CD8-positive, alpha-beta memory T cell (primary cell): ENCODE results near the gene SRRT. TPM values are rescaled to one million over a fixed set of nuclear protein-coding genes. Genes with fewer than 3 reads are reported as not detected.
A peak's percentile ranks its signal among the peaks of the same experiment; 100 is the strongest.
"Not testable (repeated sequence)": the region's sequence is repeated elsewhere in the genome, so short reads cannot be mapped to it uniquely, and the experiment has no call there.

Source experiments
- CTCF ChIA-PET: fragments of 350-600 bp; sonication (Branson Sonifier 250); formaldehyde crosslinking; loops from one replicate; lab custom pipeline; 2021; ENCODE audit warnings: antibody characterized with exemption; lab: Charles Lee
- POLR2A ChIA-PET: fragments of 350-600 bp; sonication (Branson Sonifier 250); formaldehyde crosslinking; loops from one replicate; lab custom pipeline; 2021; ENCODE audit warnings: antibody characterized with exemption; lab: Charles Lee
- DNase-seq, 5 donors: peaks; one replicate each; pipeline versions ENCODE4 v3.0.0 to v3.0.0-alpha.2; 2020 to 2022; ENCODE audit warnings: mixed read lengths in 1 of 5
- H3K27ac ChIP-seq: one replicate; pipeline ENCODE4 v1.7.0; 2013; ENCODE audit warnings: low read depth, mild to moderate bottlenecking, low read length, moderate library complexity
- H3K27me3 ChIP-seq: 2 replicates; pipeline ENCODE4 v1.7.0; 2013; ENCODE audit warnings: low read length, mild to moderate bottlenecking; ENCODE audit not compliant: insufficient read depth, poor library complexity, severe bottlenecking
- H3K36me3 ChIP-seq: 2 replicates; pipeline ENCODE4 v1.7.0; 2013; ENCODE audit warnings: mild to moderate bottlenecking, low read length, moderate library complexity; ENCODE audit not compliant: insufficient read depth
- H3K4me1 ChIP-seq: 2 replicates; pipeline ENCODE4 v1.7.0; 2013; ENCODE audit warnings: mild to moderate bottlenecking, low read length, moderate library complexity; ENCODE audit not compliant: insufficient read depth
- H3K4me3 ChIP-seq: 2 replicates; pipeline ENCODE4 v1.7.0; 2013; ENCODE audit warnings: mild to moderate bottlenecking, low read length
- H3K9me3 ChIP-seq: 2 replicates; pipeline ENCODE4 v1.7.0; 2013; ENCODE audit warnings: mild to moderate bottlenecking, low read length
- H3K27ac Mint-ChIP-seq, 8 donors: one replicate each; pipeline ENCODE4 v1.8.0; 2020 to 2021; ENCODE audit warnings: mixed read lengths in 8 of 8, mild to moderate bottlenecking in 6 of 8, inconsistent platforms in 3 of 8, moderate library complexity in 3 of 8
- H3K27me3 Mint-ChIP-seq, 2 donors: one replicate each; pipeline ENCODE4 v1.8.0; 2020 to 2021; ENCODE audit warnings: mixed read lengths in 2 of 2, mild to moderate bottlenecking in 1 of 2, moderate library complexity in 1 of 2
- H3K36me3 Mint-ChIP-seq, 3 donors: one replicate each; pipeline ENCODE4 v1.8.0; 2020 to 2021; ENCODE audit warnings: mixed read lengths in 3 of 3, inconsistent platforms in 1 of 3, mild to moderate bottlenecking in 1 of 3
- H3K4me1 Mint-ChIP-seq, 3 donors: one replicate each; pipeline ENCODE4 v1.8.0; 2020 to 2021; ENCODE audit warnings: mixed read lengths in 3 of 3, inconsistent platforms in 1 of 3, mild to moderate bottlenecking in 1 of 3
- H3K4me3 Mint-ChIP-seq, 7 donors: one replicate each; pipeline ENCODE4 v1.8.0; 2020 to 2021; ENCODE audit warnings: mixed read lengths in 7 of 7, mild to moderate bottlenecking in 6 of 7, moderate library complexity in 4 of 7, inconsistent platforms in 2 of 7
- H3K9me3 Mint-ChIP-seq, 5 donors: one replicate each; pipeline ENCODE4 v1.8.0; 2020 to 2022; ENCODE audit warnings: mixed read lengths in 5 of 5, mild to moderate bottlenecking in 3 of 5, moderate library complexity in 2 of 5, inconsistent platforms in 1 of 5
- polyA plus RNA-seq: library from polyadenylated mRNA; unstranded; fragments of 300-500 nt; fragmentation: Illumina TruSeq; gene quantifications from one replicate; pipeline ENCODE4 v1.2.3, GENCODE V29; 2021
- total RNA-seq, 2 experiments: library from RNA; stranded (reverse); gene quantifications; one replicate each; pipeline ENCODE4 v1.2.3, GENCODE V29; 2021

SRRT gene
- total and polyA plus RNA-seq, 3 experiments from 2014 or later, result 90.7 to 290 (median 285) TPM

DNA sequence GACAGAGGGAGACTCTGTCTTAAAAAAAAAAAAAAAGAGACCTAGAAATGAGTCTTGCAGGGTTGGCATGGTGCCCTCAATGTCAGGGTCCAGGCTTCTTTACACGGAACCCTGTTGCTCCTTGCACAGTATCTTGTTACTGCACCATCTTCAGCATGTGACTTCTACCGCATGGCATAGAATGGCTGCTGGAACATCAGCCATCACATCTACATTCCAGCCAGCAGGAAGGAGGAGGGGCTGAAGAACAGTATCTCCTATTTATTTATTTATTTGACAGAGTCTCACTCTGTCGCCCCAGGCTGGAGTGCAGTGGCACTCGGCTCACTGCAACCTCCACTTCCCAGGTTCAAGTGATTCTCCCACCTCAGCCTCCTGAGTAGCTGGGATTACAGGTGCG, 24.5 kb downstream of the SRRT start:
- ChIA-PET CTCF (interaction anchor here (1.3 to 2.6 kb wide), 2 partner anchors 159 kb away, joined by 4 to 13 read pairs; no protein-coding TSS in a partner anchor), POLR2A (no interaction called here)
- peaks cover 15% of the 10 kb centered on the region for H3K4me1 ChIP-seq
- no peaks in the 10 kb centered on the region for H3K9me3 ChIP-seq
- no peak for DNase-seq
- no peaks in the 10 kb centered on the region for H3K36me3 ChIP-seq
- H3K4me3 Mint-ChIP-seq, result peak overlapping the region in 1 of 7 donors; percentile 54
- H3K4me1 Mint-ChIP-seq, result peaks cover 7 to 15% (median 8%) of the 10 kb centered on the region in 3 donors
- H3K36me3 Mint-ChIP-seq, result no peaks in the 10 kb centered on the region
- peaks cover 23% of the 10 kb centered on the region for H3K27me3 ChIP-seq
- peaks cover 25 to 36% of the 10 kb centered on the region in 2 donors for H3K27me3 Mint-ChIP-seq
- H3K9me3 Mint-ChIP-seq, result no peaks in the 10 kb centered on the region
- no peak overlapping the region for H3K4me3 ChIP-seq
- peak overlapping the region in 1 of 8 donors; percentile 65 for H3K27ac Mint-ChIP-seq
- no peak overlapping the region for H3K27ac ChIP-seq

DNA sequence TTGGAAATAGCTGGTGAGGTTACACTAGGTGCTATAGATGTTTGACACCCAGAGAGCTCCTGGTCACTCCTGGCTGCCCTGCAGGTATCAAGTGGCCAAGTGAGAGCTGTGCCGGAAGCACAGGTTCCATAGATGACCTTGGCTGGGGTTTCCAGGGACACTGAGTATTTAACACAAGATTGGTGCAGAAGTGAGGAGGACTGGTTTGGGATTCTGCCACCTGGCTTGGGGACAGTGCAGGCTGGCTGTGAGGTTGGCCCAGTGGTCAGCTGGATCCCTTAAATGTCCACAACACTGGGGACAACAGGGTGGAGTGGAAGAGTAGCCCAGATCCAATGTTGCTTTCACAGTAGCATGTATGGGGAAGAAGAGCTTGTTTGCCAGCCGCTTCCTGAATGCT, 26.1 kb downstream of the SRRT start:
- POLR2A ChIA-PET, result no interaction called here
- H3K27ac Mint-ChIP-seq, result no peak overlapping the region
- H3K4me1 ChIP-seq, result peaks cover 6% of the 10 kb centered on the region
- H3K4me3 ChIP-seq, result no peak overlapping the region
- no peaks in the 10 kb centered on the region for H3K9me3 ChIP-seq
- no peak overlapping the region for H3K4me3 Mint-ChIP-seq
- H3K27ac ChIP-seq, result no peak overlapping the region
- peaks cover 16% of the 10 kb centered on the region for H3K27me3 ChIP-seq
- no peaks in the 10 kb centered on the region for H3K9me3 Mint-ChIP-seq
- DNase-seq, result no peak
- peaks cover 4 to 12% (median 6%) of the 10 kb centered on the region in 3 donors for H3K4me1 Mint-ChIP-seq
- no peaks in the 10 kb centered on the region for H3K36me3 ChIP-seq
- no peaks in the 10 kb centered on the region for H3K36me3 Mint-ChIP-seq
- CTCF ChIA-PET, result interaction anchor here (0.7 to 1.3 kb wide), 3 partner anchors 11 to 158 kb away, joined by 3 to 4 read pairs (median 3); no protein-coding TSS in a partner anchor
- peaks cover 24 to 34% of the 10 kb centered on the region in 2 donors for H3K27me3 Mint-ChIP-seq

- Histone ChIP-seq H3K27me3 (peaks cover 9% of the 10 kb centered on the region), H3K4me3 (no peak overlapping the region), H3K4me1 (no peaks in the 10 kb centered on the region), H3K36me3 (no peaks in the 10 kb centered on the region), H3K9me3 (no peaks in the 10 kb centered on the region), H3K27ac (no peak overlapping the region)
- Mint-ChIP-seq H3K9me3 (no peaks in the 10 kb centered on the region), H3K4me3 (no peak overlapping the region), H3K27me3 (peaks cover 20 to 29% of the 10 kb centered on the region in 2 donors), H3K36me3 (no peaks in the 10 kb centered on the region), H3K27ac (no peak overlapping the region), H3K4me1 (peaks cover 0 to 7% (median 1%) of the 10 kb centered on the region in 3 donors)
- ChIA-PET POLR2A (no interaction called here), CTCF (no interaction called here)
- no peak for DNase-seq
Observed at GRCh38 chr7:100901921-100902332, 27.0 kb downstream of the SRRT start.

DNA sequence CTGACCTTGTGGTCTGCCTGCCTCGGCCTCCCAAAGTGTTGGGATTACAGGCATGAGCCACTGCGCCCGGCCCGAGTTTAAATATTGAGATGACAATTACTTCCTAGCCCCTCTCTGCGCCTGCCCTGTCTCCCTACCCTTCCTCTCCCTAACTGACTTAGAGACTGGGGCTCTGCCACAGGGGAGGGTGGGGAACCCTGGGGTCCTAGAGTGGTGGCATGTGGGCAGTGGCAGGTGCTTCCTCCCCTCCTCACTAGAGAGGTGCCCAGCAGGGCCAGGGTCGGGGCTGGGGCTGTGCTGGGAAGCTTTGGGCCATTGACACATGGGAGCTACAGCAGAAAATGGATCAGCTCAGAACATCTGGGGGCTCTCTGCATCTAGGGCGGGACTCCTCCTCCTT, 27.7 kb downstream of the SRRT start:
- DNase-seq, result no peak
- H3K9me3 ChIP-seq, result no peaks in the 10 kb centered on the region
- H3K36me3 ChIP-seq, result no peaks in the 10 kb centered on the region
- H3K36me3 Mint-ChIP-seq, result no peaks in the 10 kb centered on the region
- H3K27me3 Mint-ChIP-seq, result peaks cover 16 to 23% of the 10 kb centered on the region in 2 donors
- ChIA-PET POLR2A (interaction anchor here (0.6 kb wide), 1 partner anchor 955 kb away, joined by 5 read pairs; no protein-coding TSS in a partner anchor), CTCF (interaction anchor here (0.7 kb wide), 1 partner anchor 240 kb away, joined by 3 read pairs; no protein-coding TSS in a partner anchor)
- H3K9me3 Mint-ChIP-seq, result no peaks in the 10 kb centered on the region
- no peaks in the 10 kb centered on the region for H3K4me1 ChIP-seq
- H3K27ac ChIP-seq, result no peak overlapping the region
- peaks cover 0 to 3% (median 0%) of the 10 kb centered on the region in 3 donors for H3K4me1 Mint-ChIP-seq
- no peak overlapping the region for H3K4me3 Mint-ChIP-seq
- no peak overlapping the region for H3K27ac Mint-ChIP-seq
- H3K4me3 ChIP-seq, result no peak overlapping the region
- H3K27me3 ChIP-seq, result peaks cover 4% of the 10 kb centered on the region

DNA sequence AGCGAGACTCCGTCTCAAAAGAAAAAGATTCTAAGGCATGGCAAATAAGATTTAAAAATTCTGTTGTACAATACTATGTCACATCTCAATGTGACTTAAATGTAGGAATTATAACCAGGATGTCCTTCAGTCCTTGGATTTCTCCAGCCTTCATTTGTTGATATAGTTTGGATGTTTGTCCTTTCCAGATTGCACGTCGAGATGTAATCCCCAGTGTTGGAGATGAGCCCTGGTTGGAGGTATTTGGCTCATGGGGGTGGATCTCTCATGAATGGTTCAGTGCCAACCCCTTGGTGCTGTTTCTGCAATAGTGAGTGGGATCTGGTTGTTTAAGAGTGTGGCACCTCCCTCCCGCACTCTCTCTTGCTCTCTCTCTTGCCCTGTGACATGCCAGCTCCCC, 33.6 kb downstream of the SRRT start:
- Mint-ChIP-seq H3K27me3 (peaks cover 14 to 22% of the 10 kb centered on the region in 2 donors), H3K27ac (no peak overlapping the region), H3K9me3 (peaks cover 0 to 5% (median 0%) of the 10 kb centered on the region in 5 donors), H3K4me1 (no peaks in the 10 kb centered on the region), H3K4me3 (no peak overlapping the region), H3K36me3 (no peaks in the 10 kb centered on the region)
- H3K9me3 ChIP-seq, result no peaks in the 10 kb centered on the region
- no peaks in the 10 kb centered on the region for H3K36me3 ChIP-seq
- ChIA-PET POLR2A (no interaction called here), CTCF (no interaction called here)
- H3K4me3 ChIP-seq, result no peak overlapping the region
- H3K27ac ChIP-seq, result no peak overlapping the region
- no peaks in the 10 kb centered on the region for H3K27me3 ChIP-seq
- no peaks in the 10 kb centered on the region for H3K4me1 ChIP-seq
- no peak for DNase-seq

DNA sequence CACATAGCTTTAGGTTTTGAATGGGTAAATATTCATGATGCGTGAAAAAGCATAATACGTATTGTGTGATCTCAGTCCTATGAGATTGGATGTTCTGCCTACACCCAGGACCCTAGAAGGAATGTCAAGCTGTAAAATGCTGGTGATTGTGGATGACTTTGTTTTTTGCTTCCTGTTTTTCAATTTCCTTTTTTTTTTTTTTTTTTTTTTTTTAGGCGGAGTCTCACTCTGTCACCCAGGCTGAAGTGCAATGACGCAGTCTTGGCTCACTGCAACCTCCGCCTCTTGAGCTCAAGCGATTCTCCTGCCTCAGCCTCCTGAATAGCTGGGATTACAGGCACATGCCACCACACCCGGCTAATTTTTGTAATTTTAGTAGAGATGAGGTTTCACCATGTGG, 35.5 kb downstream of the SRRT start:
- H3K27me3 ChIP-seq, H3K36me3 ChIP-seq, H3K4me1 ChIP-seq, H3K4me3 ChIP-seq, H3K9me3 Mint-ChIP-seq, H3K4me1 Mint-ChIP-seq, H3K9me3 ChIP-seq, DNase-seq, H3K36me3 Mint-ChIP-seq, H3K27ac ChIP-seq, H3K27ac Mint-ChIP-seq, H3K4me3 Mint-ChIP-seq: not testable (repeated sequence)
- ChIA-PET CTCF (interaction anchor here (1.2 kb wide), 1 partner anchor 148 kb away, joined by 3 read pairs; no protein-coding TSS in a partner anchor), POLR2A (interaction anchor here (0.6 kb wide), 1 partner anchor 176 kb away, joined by 4 read pairs; no protein-coding TSS in a partner anchor)
- peaks cover 14 to 29% of the 10 kb centered on the region in 2 donors for H3K27me3 Mint-ChIP-seq

DNA sequence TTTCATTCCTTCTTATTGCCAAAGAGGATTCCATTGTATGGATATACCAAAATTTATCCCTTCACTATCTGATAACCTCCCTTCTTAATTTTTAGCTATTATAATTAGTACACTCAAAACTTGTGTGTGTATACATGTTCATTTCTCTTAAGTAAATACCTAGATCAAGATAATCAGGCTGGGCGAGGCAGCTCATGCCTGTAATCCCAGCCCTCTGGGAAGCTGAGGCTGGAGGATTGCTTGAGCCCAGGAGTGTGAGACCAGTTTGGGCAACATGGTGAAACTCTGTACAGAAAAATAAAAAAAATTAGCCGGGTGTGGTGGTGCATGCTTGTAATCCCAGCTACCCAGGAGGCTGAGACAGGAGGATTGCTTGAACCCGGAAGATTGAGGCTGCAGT, 36.6 kb downstream of the SRRT start:
- no peaks in the 10 kb centered on the region for H3K4me1 ChIP-seq
- Mint-ChIP-seq H3K9me3 (peaks cover 0 to 5% (median 0%) of the 10 kb centered on the region in 5 donors), H3K4me1 (no peaks in the 10 kb centered on the region), H3K27me3 (peaks cover 14 to 32% of the 10 kb centered on the region in 2 donors), H3K27ac (no peak overlapping the region), H3K36me3 (no peaks in the 10 kb centered on the region), H3K4me3 (no peak overlapping the region)
- POLR2A ChIA-PET, result no interaction called here
- DNase-seq, result no peak
- no peak overlapping the region for H3K4me3 ChIP-seq
- H3K27me3 ChIP-seq, result no peaks in the 10 kb centered on the region
- no peaks in the 10 kb centered on the region for H3K9me3 ChIP-seq
- H3K36me3 ChIP-seq, result no peaks in the 10 kb centered on the region
- no peak overlapping the region for H3K27ac ChIP-seq
- CTCF ChIA-PET, result no interaction called here

DNA sequence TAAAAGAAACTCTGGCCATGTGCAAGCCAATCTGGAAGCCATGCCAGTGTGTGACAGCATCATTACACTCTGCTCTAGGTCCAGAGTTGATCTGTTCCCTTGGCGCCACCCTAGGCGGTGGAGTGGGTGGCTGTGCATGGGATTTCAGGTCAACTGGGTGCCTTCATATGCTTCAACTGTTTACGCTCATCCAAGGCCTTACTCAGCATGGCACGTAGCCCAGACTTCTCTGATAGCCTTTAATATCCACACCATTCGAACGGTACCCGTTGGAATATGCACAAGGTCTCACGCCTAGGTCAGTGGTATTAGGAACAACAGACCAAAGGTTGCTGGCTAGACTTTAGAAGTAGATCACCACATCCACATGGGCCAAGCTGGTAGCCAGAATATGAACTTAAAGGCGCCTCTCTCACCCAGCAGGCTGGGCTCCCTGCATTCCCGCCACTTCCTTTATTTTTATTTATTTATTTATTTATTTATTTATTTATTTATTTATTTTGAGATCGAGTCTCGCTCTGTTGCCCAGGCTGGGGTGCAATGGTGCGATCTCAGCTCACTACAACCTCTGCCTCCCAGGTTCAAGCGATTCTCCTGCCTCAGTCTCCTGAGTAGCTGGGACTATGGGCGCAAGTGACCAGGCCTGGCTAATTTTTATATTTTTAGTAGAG, 39.4 kb downstream of the SRRT start:
- no peak overlapping the region for H3K4me3 ChIP-seq
- Mint-ChIP-seq H3K4me3 (no peak overlapping the region), H3K9me3 (no peaks in the 10 kb centered on the region), H3K36me3 (no peaks in the 10 kb centered on the region), H3K4me1 (no peaks in the 10 kb centered on the region), H3K27me3 (peaks cover 19 to 44% of the 10 kb centered on the region in 2 donors), H3K27ac (no peak overlapping the region)
- H3K27ac ChIP-seq, result no peak overlapping the region
- ChIA-PET POLR2A (no interaction called here), CTCF (no interaction called here)
- no peaks in the 10 kb centered on the region for H3K36me3 ChIP-seq
- H3K27me3 ChIP-seq, result no peaks in the 10 kb centered on the region
- H3K9me3 ChIP-seq, result no peaks in the 10 kb centered on the region
- DNase-seq, result no peak
- H3K4me1 ChIP-seq, result no peaks in the 10 kb centered on the region
